Activated T-helper 17 cell treated with anti-CD3 and anti-CD28 coated beads, Interleukin-2, amount 50 U/mL, for 72 hours (primary cell): ENCODE data around the gene LAS1L. TPM values are rescaled to one million over a fixed set of nuclear protein-coding genes. Genes with fewer than 3 reads are reported as not detected.
"Not testable (repeated sequence)": the region's sequence is repeated elsewhere in the genome, so short reads cannot be mapped to it uniquely, and the experiment has no call there.

Experiments used
- ATAC-seq: fragments of 150-1000 bp; cut with Tn5 transposase; replicated peaks from 2 replicates; pipeline ENCODE4 v1.10.0; 2021; ENCODE audit warnings: mild to moderate bottlenecking, moderate library complexity
- H3K27ac Mint-ChIP-seq: one replicate; pipeline ENCODE4 v1.8.0; 2022; ENCODE audit warnings: mixed read lengths
- H3K27me3 Mint-ChIP-seq: one replicate; pipeline ENCODE4 v1.8.0; 2022; ENCODE audit warnings: mixed read lengths
- H3K36me3 Mint-ChIP-seq: one replicate; pipeline ENCODE4 v1.8.0; 2022; ENCODE audit warnings: low read depth, mild to moderate bottlenecking, mixed read lengths
- H3K4me1 Mint-ChIP-seq: one replicate; pipeline ENCODE4 v1.8.0; 2022; ENCODE audit warnings: mixed read lengths
- H3K4me3 Mint-ChIP-seq: one replicate; pipeline ENCODE4 v1.8.0; 2022; ENCODE audit warnings: mild to moderate bottlenecking, mixed read lengths
- H3K9me3 Mint-ChIP-seq: one replicate; pipeline ENCODE4 v1.8.0; 2022; ENCODE audit warnings: mixed read lengths
- total RNA-seq, 2 donors: library from RNA; stranded (reverse); gene quantifications; one replicate each; pipeline ENCODE4 v1.2.3, GENCODE V29; 2022

Gene LAS1L
- total RNA-seq, 2 donors from 2014 or later = 29.7 to 56.7 TPM

- Mint-ChIP-seq H3K36me3 (no peaks in the 10 kb centered on the region), H3K27ac (no peak overlapping the region), H3K27me3 (no peaks in the 10 kb centered on the region), H3K9me3 (no peaks in the 10 kb centered on the region), H3K4me3 (no peak overlapping the region), H3K4me1 (no peaks in the 10 kb centered on the region)
- ATAC-seq = no peak
Observed at GRCh38 chrX:65488495-65488894, 46.1 kb downstream of the LAS1L start.

- Mint-ChIP-seq H3K36me3 (no peaks in the 10 kb centered on the region), H3K4me1 (no peaks in the 10 kb centered on the region), H3K9me3 (no peaks in the 10 kb centered on the region), H3K27ac (no peak overlapping the region), H3K4me3 (no peak overlapping the region), H3K27me3 (no peaks in the 10 kb centered on the region)
- ATAC-seq = peak; percentile 43
Observed at GRCh38 chrX:65480960-65481359, 53.6 kb downstream of the LAS1L start.

GRCh38 chrX:65479102-65479501, 55.5 kb downstream of the LAS1L start:
- H3K4me1 Mint-ChIP-seq, ATAC-seq, H3K9me3 Mint-ChIP-seq, H3K27me3 Mint-ChIP-seq, H3K27ac Mint-ChIP-seq, H3K36me3 Mint-ChIP-seq, H3K4me3 Mint-ChIP-seq: not testable (repeated sequence)

GRCh38 chrX:65476564-65476963, 58.0 kb downstream of the LAS1L start:
- H3K36me3 Mint-ChIP-seq = no peaks in the 10 kb centered on the region
- no peaks in the 10 kb centered on the region for H3K4me1 Mint-ChIP-seq
- no peaks in the 10 kb centered on the region for H3K9me3 Mint-ChIP-seq
- peak; percentile 46 for ATAC-seq
- no peak overlapping the region for H3K4me3 Mint-ChIP-seq
- no peaks in the 10 kb centered on the region for H3K27me3 Mint-ChIP-seq
- H3K27ac Mint-ChIP-seq = no peak overlapping the region

GRCh38 chrX:65463550-65463949, 71.0 kb downstream of the LAS1L start:
- Mint-ChIP-seq H3K36me3 (no peaks in the 10 kb centered on the region), H3K27ac (no peak overlapping the region), H3K4me3 (no peak overlapping the region)

More at GRCh38 chrX:65463550-65463949, 71.0 kb downstream of the LAS1L start:
- Mint-ChIP-seq H3K9me3 (peaks cover 3% of the 10 kb centered on the region), H3K4me1 (no peaks in the 10 kb centered on the region), H3K27me3 (no peaks in the 10 kb centered on the region)
- ATAC-seq = no peak

Other genes starting within 250 kb of the LAS1L start
- gene MSN, start 132.9 kb upstream of the LAS1L start, total RNA-seq = 100 to 1,000 TPM; 436 to 440 TPM